Measurements from ENCODE around the gene SCPEP1.
"Not testable (repeated sequence)": the region's sequence is repeated elsewhere in the genome, so short reads cannot be mapped to it uniquely, and the experiment has no call there.

SCPEP1 gene

DNA sequence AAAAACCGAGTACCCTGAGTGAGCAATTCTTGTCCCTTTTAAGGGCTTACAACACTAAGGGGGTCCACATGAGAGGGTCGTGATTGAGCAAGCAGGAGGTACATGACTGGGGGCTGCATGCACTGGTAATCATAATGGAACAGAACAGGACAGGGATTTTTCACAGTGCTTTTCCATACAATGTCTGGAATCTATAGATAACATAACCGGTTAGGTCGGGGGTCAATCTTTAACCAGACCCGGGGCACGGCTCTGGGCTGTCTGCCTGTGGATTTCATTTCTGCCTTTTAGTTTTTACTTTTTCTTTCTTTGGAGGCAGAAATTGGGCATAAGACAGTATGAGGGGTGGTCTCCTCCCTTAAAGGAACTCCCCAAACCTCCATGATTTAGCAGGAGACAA is 12.2 kb upstream of the SCPEP1 start:
- not testable (repeated sequence) for DNase-seq

GRCh38 chr17:56966338-56966737 is 11.6 kb upstream of the SCPEP1 start:
- DNase-seq: peak; percentile 95

- DNase-seq: no peak
These were observed 7.0 kb upstream of the SCPEP1 start for GRCh38 chr17:56970974-56971373.

DNA sequence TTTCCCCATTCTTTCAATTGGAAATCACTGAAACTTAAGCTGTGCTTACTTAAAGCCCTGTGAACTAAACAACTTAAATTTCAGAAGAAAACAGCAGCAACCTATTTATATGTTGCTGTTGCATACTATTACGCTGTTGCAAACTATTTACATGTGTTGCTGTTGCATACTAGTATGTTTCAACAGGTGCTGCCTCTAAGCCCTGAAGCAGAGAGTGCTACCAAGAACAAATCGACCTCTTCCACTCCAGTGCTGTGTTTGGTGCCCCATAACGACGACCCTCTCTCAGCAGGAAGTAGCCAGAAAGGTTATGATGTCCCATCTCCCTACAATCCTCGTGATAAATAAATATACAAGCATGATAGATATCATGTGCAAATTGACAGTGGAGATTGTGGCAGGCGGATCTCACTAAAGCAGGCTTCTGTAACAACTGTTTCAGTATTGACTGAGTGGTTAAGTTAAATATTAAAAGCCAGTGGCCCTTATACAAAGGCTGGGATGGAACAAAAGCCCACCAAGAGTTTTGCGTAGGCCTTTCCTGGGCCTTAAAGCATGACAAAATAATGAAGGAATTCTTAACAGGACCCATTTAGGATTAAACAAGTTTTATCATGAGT is 5.7 kb upstream of the SCPEP1 start:
- no peak for DNase-seq

GRCh38 chr17:56973520-56973919 is 4.4 kb upstream of the SCPEP1 start:
- no peak for DNase-seq

DNA sequence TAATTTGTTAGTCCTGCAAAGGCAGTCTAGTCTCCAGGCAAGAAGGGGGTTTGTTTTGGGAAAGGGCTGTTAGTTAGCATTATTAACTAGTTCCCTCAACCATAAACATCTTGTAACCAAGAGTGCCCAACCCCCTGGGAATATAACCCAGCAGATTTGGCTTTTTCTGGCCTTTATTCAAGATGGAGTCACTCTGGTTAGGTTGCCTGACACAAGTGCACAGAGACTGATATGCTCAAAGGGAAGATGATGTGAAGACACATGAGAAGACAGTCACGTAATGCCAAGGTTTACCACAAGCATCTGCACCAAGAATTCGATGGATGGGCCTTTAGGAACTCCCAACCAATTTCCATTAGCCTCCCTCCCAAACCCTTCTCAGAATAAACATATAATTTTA is 3.9 kb upstream of the SCPEP1 start:
- DNase-seq: no peak

GRCh38 chr17:56975656-56976055 is 2.3 kb upstream of the SCPEP1 start:
- DNase-seq: no peak

- no peak for DNase-seq
These were observed 856 bp upstream of the SCPEP1 start for GRCh38 chr17:56976941-56977608.

- no peak for DNase-seq
These were observed 635 bp downstream of the SCPEP1 start for GRCh38 chr17:56978441-56979090.

DNA sequence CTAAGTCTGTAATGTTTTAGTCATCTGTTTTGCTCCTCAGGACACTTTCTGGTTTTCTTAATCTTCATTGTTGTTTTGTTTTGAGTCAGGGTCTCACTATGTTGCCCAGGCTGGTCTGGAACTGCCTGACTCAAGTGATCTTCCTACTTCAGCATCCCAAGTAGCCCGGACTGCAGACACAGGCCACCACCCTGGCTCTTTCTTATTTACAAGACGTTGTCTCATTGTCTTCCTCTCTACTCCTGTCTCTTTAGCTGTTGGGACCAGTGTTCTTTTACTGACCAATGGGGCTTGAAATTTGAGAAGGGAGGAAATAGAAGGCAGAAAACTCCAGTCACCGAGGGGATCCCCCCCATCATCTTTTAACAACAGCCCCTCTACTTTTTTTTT is 1.2 kb downstream of the SCPEP1 start:
- no peak for DNase-seq

DNA sequence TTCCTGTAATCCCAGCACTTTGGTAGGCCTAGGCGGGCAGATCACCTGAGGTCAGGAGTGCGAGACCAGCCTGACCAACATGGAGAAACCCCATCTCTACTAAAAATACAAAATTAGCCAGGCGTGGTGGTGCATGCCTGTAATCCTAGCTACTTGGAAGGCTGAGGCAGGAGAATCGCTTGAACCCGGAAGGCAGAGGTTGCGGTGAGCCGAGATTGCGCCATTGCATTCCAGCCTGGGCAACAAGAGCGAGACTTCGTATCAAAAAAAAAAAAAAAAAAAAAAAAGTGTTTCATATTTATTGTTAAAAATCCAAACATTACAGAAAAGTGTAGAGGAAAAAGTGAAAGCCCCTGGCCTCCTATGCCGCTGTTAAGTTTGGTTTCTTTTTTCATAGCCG is 2.6 kb downstream of the SCPEP1 start:
- DNase-seq: not testable (repeated sequence)

DNA sequence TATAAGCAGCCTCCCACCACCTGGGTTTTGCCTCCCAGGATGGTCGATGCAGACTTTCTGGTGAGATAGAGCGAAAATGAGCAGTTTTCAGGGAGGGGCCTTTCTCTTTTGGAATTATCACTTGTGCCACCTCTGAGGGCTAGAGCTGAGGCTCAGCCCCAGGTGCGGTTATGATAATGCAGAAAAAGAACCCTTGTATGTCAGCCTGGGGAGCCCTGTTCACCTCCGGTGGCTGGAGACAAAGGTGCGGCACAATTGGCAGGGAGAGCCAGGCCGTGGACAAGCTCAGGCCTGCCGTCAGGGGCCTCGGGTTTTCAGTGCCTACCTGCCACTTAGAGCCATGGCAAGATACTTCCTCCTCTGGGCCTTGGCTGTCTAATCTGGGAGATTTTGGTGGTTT is 4.4 kb downstream of the SCPEP1 start:
- DNase-seq: peak; percentile 69

DNA sequence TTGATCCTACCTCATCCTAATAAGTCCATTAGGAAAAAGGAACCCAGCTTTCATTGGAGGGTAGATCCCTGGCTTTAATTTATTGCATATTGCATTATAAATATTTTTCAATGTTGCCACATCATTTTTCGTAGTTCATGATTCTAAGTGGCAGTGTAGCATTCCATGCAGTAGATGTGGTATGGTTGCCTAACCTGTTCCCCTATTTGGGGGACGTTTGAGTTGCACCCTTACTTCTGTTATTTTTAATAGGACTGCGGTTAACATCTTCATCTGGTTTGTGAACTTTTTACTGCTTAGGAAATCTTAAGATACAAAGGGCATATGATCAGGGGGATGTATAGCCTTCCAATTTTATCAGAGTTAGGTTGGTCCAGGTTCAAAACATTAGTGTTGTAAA is 5.4 kb downstream of the SCPEP1 start:
- no peak for DNase-seq

DNA sequence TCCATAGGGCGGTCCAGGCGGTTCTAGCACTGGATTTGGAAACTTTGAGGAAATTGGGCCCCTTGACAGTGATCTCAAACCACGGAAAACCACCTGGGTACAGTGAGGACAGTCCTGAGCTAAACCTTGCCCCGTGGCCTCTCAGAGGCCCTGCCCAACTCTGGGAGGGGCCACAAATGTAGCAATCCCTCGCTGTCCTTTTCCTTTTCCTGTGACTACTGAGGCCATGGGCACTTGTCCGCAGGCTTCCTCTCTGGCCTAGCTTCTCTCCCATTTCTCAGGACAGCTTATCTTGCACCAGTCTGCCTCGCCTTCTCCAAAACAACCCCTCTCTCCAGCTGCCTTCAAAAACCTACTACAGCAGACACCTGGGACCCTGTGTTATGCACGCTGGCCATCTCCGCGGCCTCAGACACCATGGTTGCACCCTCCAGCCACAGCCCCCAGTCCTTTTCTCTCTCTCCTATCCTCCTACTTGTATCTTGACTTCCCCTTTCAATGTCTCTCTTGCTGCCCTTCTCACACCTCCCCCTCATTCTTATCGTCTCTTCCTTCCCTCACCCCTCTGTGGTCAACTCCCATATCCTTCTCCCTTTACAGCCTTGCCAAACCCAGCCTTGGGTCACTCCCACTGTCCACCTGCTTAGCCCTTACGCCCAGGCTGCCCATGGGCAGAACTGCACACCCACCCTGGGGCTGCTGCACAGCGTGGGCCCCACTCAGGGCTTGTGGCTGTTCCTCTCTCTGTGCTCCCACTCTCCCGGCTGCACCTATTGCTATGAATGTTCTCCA is 7.6 kb downstream of the SCPEP1 start:
- no peak for DNase-seq

DNA sequence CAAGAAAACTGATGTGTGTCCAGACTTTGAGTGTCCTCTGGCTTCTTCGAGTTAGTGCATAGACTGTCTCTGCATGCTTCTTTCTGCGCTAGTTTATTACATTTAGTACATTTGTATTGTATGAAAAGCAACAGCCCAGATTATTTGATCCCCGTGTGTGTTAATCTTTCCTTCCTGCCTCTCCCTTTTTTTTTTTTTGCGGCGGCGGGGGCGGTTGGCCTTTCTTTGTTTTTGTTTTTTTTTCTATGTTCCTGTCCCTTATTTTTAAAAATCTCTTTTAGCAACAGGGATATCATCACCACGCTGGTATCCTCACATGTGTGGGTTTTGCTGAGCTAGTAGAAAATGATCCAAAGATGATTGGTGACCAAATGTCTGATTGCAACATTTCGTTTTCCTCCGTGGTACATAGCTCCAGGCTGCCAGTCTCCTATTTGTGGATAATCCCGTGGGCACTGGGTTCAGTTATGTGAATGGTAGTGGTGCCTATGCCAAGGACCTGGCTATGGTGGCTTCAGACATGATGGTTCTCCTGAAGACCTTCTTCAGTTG is 9.4 kb downstream of the SCPEP1 start:
- DNase-seq: no peak

DNA sequence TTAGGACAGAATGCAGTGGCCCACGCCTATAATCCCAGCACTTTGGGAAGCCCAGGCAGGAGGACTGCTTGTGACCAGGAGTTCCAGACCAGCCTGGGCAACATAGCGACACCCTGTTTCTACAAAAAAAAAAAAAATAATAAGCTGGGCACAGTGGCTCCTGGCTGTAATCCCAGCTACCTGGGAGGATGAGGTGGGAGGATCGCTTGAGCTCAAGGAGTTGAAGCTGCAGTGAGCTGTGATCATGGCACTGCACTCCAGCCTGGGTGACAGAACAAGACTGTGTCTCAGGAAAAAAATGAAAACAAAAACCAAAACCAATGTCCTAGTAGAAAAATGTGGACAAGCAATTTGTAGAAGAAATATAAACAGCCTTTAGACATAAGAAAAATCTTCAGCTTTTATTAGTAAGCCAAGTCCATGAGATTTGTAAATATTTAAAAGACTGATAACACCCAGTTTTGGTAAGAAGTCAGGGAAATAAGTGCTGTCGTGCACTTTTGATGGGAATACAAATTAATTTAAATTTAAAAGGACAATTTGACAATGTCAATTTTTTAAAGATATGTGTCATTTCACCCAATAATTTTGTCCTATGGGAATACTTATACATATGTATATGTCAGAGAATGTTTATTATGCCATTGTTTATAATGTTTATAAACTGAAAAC is 11.1 kb downstream of the SCPEP1 start:
- DNase-seq: no peak

DNA sequence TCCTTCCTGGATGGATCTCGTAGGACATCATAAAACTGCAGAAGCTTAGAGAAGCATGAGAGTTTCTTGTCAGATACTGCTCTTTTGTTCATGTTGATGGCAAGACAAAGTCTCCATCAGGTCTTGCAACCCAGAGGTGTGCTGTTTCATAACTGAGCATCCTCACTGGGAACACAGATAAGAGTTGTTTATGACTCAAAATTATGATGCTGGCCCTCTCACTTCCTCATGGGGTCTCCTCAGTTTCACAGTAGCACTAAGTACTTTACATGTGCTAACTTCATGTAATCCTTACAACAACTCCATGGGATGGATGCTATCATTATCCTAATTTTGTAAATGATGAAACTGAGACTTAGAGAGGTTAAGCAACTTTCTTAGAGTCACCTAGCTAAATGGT is 14.4 kb downstream of the SCPEP1 start:
- no peak for DNase-seq

GRCh38 chr17:56994009-56994792 is 16.3 kb downstream of the SCPEP1 start:
- no peak for DNase-seq

GRCh38 chr17:56995766-56996165 is 17.8 kb downstream of the SCPEP1 start:
- DNase-seq: no peak

DNA sequence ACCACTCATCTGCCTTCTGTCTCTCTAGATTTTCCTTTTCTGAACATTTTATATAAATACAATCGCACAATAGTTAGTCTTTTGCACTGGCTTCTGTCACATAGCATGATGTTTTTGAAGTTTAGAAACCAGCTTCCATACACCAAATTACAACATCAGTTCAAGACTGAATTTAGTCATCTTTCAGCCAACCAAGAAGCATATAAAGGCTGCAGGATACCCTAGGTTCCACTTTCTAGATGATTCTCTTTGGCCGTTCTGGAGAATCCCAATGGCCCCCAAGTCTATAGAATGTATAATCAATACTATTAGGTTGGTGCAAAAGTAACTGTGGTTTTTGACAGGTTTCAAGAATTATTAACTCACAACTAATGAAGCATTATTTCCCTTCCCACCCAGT is 19.4 kb downstream of the SCPEP1 start:
- DNase-seq: no peak

DNA sequence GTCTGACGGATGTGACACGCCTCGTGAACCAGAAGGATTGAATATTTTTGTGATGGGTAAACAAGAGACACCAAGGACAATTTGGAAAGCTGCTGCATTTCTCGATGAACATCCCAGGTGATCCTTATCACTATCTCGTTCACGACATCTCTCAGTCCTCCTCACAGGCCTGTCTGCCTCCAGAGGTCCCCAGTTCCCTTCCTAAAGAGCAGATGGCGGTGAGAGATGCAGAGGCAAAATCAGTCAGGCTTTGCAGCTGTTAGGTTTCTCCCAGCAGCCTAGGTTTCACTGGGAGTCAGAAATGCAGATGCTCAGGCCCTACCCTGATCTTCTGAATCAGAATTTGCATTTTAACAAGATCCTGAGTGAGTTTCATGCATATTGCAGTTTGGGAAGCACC is 23.6 kb downstream of the SCPEP1 start:
- no peak for DNase-seq

GRCh38 chr17:57002904-57003303 is 25.0 kb downstream of the SCPEP1 start:
- DNase-seq: no peak

Data from NCI-H187 treated with DMSO at 0.1 percent for 48 hours (cell line).